NCI-H2196 (cell line): ENCODE data around the gene PODN.

Experiments used
- DNase-seq: peaks from one replicate; lab custom pipeline; 2025; ENCODE audit not compliant: unreplicated experiment; lab: John Stamatoyannopoulos, UW

PODN gene

GRCh38 chr1:53073868-53074311 lies 11.9 kb downstream of the PODN start:
- DNase-seq = no peak

- DNase-seq = no peak
Measured at GRCh38 chr1:53074313-53075154, 12.5 kb downstream of the PODN start.

- no peak for DNase-seq
Measured at GRCh38 chr1:53075206-53075605, 13.2 kb downstream of the PODN start.

GRCh38 chr1:53075761-53076163 lies 13.7 kb downstream of the PODN start:
- DNase-seq = no peak

- no peak for DNase-seq
Measured at GRCh38 chr1:53076165-53076564, 14.2 kb downstream of the PODN start.

- no peak for DNase-seq
Measured at GRCh38 chr1:53076721-53077598, 14.9 kb downstream of the PODN start.

- DNase-seq = no peak
Measured at GRCh38 chr1:53077599-53077965, 15.6 kb downstream of the PODN start.

GRCh38 chr1:53078333-53079101 lies 16.5 kb downstream of the PODN start:
- DNase-seq = no peak

- DNase-seq = no peak
Measured at GRCh38 chr1:53079251-53079650, 17.2 kb downstream of the PODN start.

GRCh38 chr1:53080041-53080440 lies 18.0 kb downstream of the PODN start:
- DNase-seq = no peak

- no peak for DNase-seq
Measured at GRCh38 chr1:53080769-53081168, 18.8 kb downstream of the PODN start.

GRCh38 chr1:53081384-53082066 lies 19.5 kb downstream of the PODN start:
- DNase-seq = no peak

GRCh38 chr1:53082826-53083455 lies 20.9 kb downstream of the PODN start:
- DNase-seq = no peak

GRCh38 chr1:53083636-53084588 lies 21.9 kb downstream of the PODN start:
- no peak for DNase-seq

GRCh38 chr1:53084589-53084971 lies 22.6 kb downstream of the PODN start:
- DNase-seq = no peak

- DNase-seq = no peak
Measured at GRCh38 chr1:53085405-53085804, 23.4 kb downstream of the PODN start.

- no peak for DNase-seq
Measured at GRCh38 chr1:53086491-53087070, 24.6 kb downstream of the PODN start.

- no peak for DNase-seq
Measured at GRCh38 chr1:53087332-53088285, 25.6 kb downstream of the PODN start.
